Measurements from ENCODE around the gene ELP1. TPM values are rescaled to one million over a fixed set of nuclear protein-coding genes. Genes with fewer than 3 reads are reported as not detected.

ELP1 gene
- total RNA-seq, 1 donor from 2014 or later: 51.9 TPM

GRCh38 chr9:108832179-108832500 lies 101.8 kb downstream of the ELP1 start:
- no peak for DNase-seq
- Mint-ChIP-seq H3K36me3 (ENCODE audit: unreplicated experiment) (no peaks in the 10 kb centered on the region), H3K4me1 (ENCODE audit: low read depth, unreplicated experiment) (no peaks in the 10 kb centered on the region), H3K4me3 (ENCODE audit: unreplicated experiment) (no peak overlapping the region), H3K27me3 (ENCODE audit: unreplicated experiment) (no peaks in the 10 kb centered on the region), H3K9me3 (ENCODE audit: unreplicated experiment) (peaks cover under 1% of the 10 kb centered on the region), H3K27ac (ENCODE audit: unreplicated experiment) (no peak overlapping the region)
- TF ChIP-seq CTCF (IDR thresholded peaks at IDR 0.05; ENCODE audit: partially characterized antibody, unreplicated experiment): no peak

GRCh38 chr9:108831496-108832178 lies 102.3 kb downstream of the ELP1 start:
- TF ChIP-seq CTCF (IDR thresholded peaks at IDR 0.05; ENCODE audit: partially characterized antibody, unreplicated experiment): no peak
- Mint-ChIP-seq H3K27me3 (ENCODE audit: unreplicated experiment) (no peaks in the 10 kb centered on the region), H3K27ac (ENCODE audit: unreplicated experiment) (no peak overlapping the region), H3K4me1 (ENCODE audit: low read depth, unreplicated experiment) (no peaks in the 10 kb centered on the region), H3K4me3 (ENCODE audit: unreplicated experiment) (no peak overlapping the region), H3K9me3 (ENCODE audit: unreplicated experiment) (no peaks in the 10 kb centered on the region), H3K36me3 (ENCODE audit: unreplicated experiment) (no peaks in the 10 kb centered on the region)
- no peak for DNase-seq

GRCh38 chr9:108830272-108830671 lies 103.7 kb downstream of the ELP1 start:
- no peak for DNase-seq
- H3K27me3 Mint-ChIP-seq (ENCODE audit: unreplicated experiment): no peaks in the 10 kb centered on the region
- no peak overlapping the region for H3K27ac Mint-ChIP-seq (ENCODE audit: unreplicated experiment)
- H3K9me3 Mint-ChIP-seq (ENCODE audit: unreplicated experiment): no peaks in the 10 kb centered on the region
- TF ChIP-seq CTCF (IDR thresholded peaks at IDR 0.05; ENCODE audit: partially characterized antibody, unreplicated experiment): no peak
- no peaks in the 10 kb centered on the region for H3K4me1 Mint-ChIP-seq (ENCODE audit: low read depth, unreplicated experiment)
- no peak overlapping the region for H3K4me3 Mint-ChIP-seq (ENCODE audit: unreplicated experiment)
- H3K36me3 Mint-ChIP-seq (ENCODE audit: unreplicated experiment): no peaks in the 10 kb centered on the region

GRCh38 chr9:108823829-108824228 lies 110.1 kb downstream of the ELP1 start:
- Mint-ChIP-seq H3K9me3 (ENCODE audit: unreplicated experiment) (no peaks in the 10 kb centered on the region), H3K27me3 (ENCODE audit: unreplicated experiment) (no peaks in the 10 kb centered on the region), H3K4me1 (ENCODE audit: low read depth, unreplicated experiment) (no peaks in the 10 kb centered on the region), H3K36me3 (ENCODE audit: unreplicated experiment) (peaks cover 14% of the 10 kb centered on the region), H3K27ac (ENCODE audit: unreplicated experiment) (no peak overlapping the region), H3K4me3 (ENCODE audit: unreplicated experiment) (no peak overlapping the region)
- no peak for DNase-seq
- TF ChIP-seq CTCF (IDR thresholded peaks at IDR 0.05; ENCODE audit: partially characterized antibody, unreplicated experiment): no peak

Other genes starting within 250 kb of the ELP1 start
- not detected for gene ACTL7B, start 78.1 kb downstream of the ELP1 start, total RNA-seq (ENCODE audit: unreplicated experiment)
- not detected for gene ACTL7A, start 71.9 kb downstream of the ELP1 start, total RNA-seq (ENCODE audit: unreplicated experiment)
- gene ABITRAM, start 276 bp upstream of the ELP1 start, total RNA-seq (ENCODE audit: unreplicated experiment): 5.5 TPM
- gene CTNNAL1, start 79.4 kb upstream of the ELP1 start, total RNA-seq (ENCODE audit: unreplicated experiment): 13.7 TPM
- 26.5 TPM for gene TMEM245, start 185.8 kb upstream of the ELP1 start, total RNA-seq (ENCODE audit: unreplicated experiment)
- 4.4 TPM for gene FRRS1L, start 233.1 kb upstream of the ELP1 start, total RNA-seq (ENCODE audit: unreplicated experiment)

All from glutamatergic neuron (in vitro differentiated cells).